COLO829 (cell line): Measurements from ENCODE around the gene BRI3.
"Not testable (repeated sequence)": the region's sequence is repeated elsewhere in the genome, so short reads cannot be mapped to it uniquely, and the experiment has no call there.

Experiments
- DNase-seq: peaks from one replicate; pipeline ENCODE4 v3.0.0; 2012; ENCODE audit warnings: low spot score

The BRI3 gene

GRCh38 chr7:98312201-98312600 lies 30.7 kb downstream of the BRI3 start:
- no peak for DNase-seq

GRCh38 chr7:98314469-98314868 lies 33.0 kb downstream of the BRI3 start:
- no peak for DNase-seq

- DNase-seq: no peak
Observed at GRCh38 chr7:98315318-98315993, 34.0 kb downstream of the BRI3 start.

- DNase-seq: not testable (repeated sequence)
Observed at GRCh38 chr7:98315994-98316527, 34.6 kb downstream of the BRI3 start.

- DNase-seq: no peak
Observed at GRCh38 chr7:98317366-98318040, 36.0 kb downstream of the BRI3 start.

GRCh38 chr7:98319176-98319575 lies 37.7 kb downstream of the BRI3 start:
- DNase-seq: no peak

- no peak for DNase-seq
Observed at GRCh38 chr7:98321301-98321700, 39.8 kb downstream of the BRI3 start.

GRCh38 chr7:98322331-98323270 lies 41.1 kb downstream of the BRI3 start:
- no peak for DNase-seq

GRCh38 chr7:98323597-98324322 lies 42.3 kb downstream of the BRI3 start:
- no peak for DNase-seq

GRCh38 chr7:98324782-98325181 lies 43.3 kb downstream of the BRI3 start:
- DNase-seq: no peak

GRCh38 chr7:98329100-98329790 lies 47.8 kb downstream of the BRI3 start:
- DNase-seq: no peak

GRCh38 chr7:98329791-98330373 lies 48.4 kb downstream of the BRI3 start:
- DNase-seq: no peak

GRCh38 chr7:98330926-98331529 lies 49.5 kb downstream of the BRI3 start:
- DNase-seq: peak; percentile 52

- DNase-seq: no peak
Observed at GRCh38 chr7:98334081-98334480, 52.6 kb downstream of the BRI3 start.

GRCh38 chr7:98335411-98335977 lies 54.0 kb downstream of the BRI3 start:
- no peak for DNase-seq

GRCh38 chr7:98338441-98338840 lies 57.0 kb downstream of the BRI3 start:
- DNase-seq: no peak

- no peak for DNase-seq
Observed at GRCh38 chr7:98339043-98339442, 57.6 kb downstream of the BRI3 start.

- DNase-seq: peak; percentile 54
Observed at GRCh38 chr7:98341106-98341505, 59.6 kb downstream of the BRI3 start.
